CD4-positive, alpha-beta T cell treated with Interleukin-6 for 4 hours (primary cell): Measurements from ENCODE around the gene ZNF507.

Source experiments
- DNase-seq: peaks from one replicate; pipeline ENCODE4 v3.0.0-alpha.2; 2020; ENCODE audit warnings: mixed read lengths

ZNF507 gene

GRCh38 chr19:32339988-32340874, 5.2 kb upstream of the ZNF507 start:
- peak; percentile 58 for DNase-seq

GRCh38 chr19:32342695-32343094, 2.7 kb upstream of the ZNF507 start:
- no peak for DNase-seq

- no peak for DNase-seq
Observed at GRCh38 chr19:32343550-32344262, 1.7 kb upstream of the ZNF507 start.

- no peak for DNase-seq
Observed at GRCh38 chr19:32346901-32347300, 1.5 kb downstream of the ZNF507 start.

- no peak for DNase-seq
Observed at GRCh38 chr19:32347573-32347972, 2.2 kb downstream of the ZNF507 start.

- no peak for DNase-seq
Observed at GRCh38 chr19:32349051-32349450, 3.6 kb downstream of the ZNF507 start.

GRCh38 chr19:32349724-32350470, 4.5 kb downstream of the ZNF507 start:
- no peak for DNase-seq

GRCh38 chr19:32350471-32350865, 5.1 kb downstream of the ZNF507 start:
- DNase-seq = no peak

- no peak for DNase-seq
Observed at GRCh38 chr19:32350987-32351348, 5.6 kb downstream of the ZNF507 start.

- DNase-seq = no peak
Observed at GRCh38 chr19:32352241-32352630, 6.8 kb downstream of the ZNF507 start.

- DNase-seq = no peak
Observed at GRCh38 chr19:32354345-32354744, 8.9 kb downstream of the ZNF507 start.

GRCh38 chr19:32355309-32355708, 9.9 kb downstream of the ZNF507 start:
- no peak for DNase-seq

- DNase-seq = no peak
Observed at GRCh38 chr19:32357720-32358119, 12.3 kb downstream of the ZNF507 start.

GRCh38 chr19:32358321-32358720, 12.9 kb downstream of the ZNF507 start:
- no peak for DNase-seq

- DNase-seq = no peak
Observed at GRCh38 chr19:32359581-32359980, 14.2 kb downstream of the ZNF507 start.

- DNase-seq = no peak
Observed at GRCh38 chr19:32361574-32362317, 16.3 kb downstream of the ZNF507 start.

- DNase-seq = no peak
Observed at GRCh38 chr19:32362318-32362691, 16.9 kb downstream of the ZNF507 start.

- DNase-seq = no peak
Observed at GRCh38 chr19:32363175-32363574, 17.8 kb downstream of the ZNF507 start.

GRCh38 chr19:32363632-32364031, 18.2 kb downstream of the ZNF507 start:
- no peak for DNase-seq

GRCh38 chr19:32364040-32364439, 18.6 kb downstream of the ZNF507 start:
- no peak for DNase-seq

- DNase-seq = no peak
Observed at GRCh38 chr19:32367063-32367462, 21.7 kb downstream of the ZNF507 start.

- no peak for DNase-seq
Observed at GRCh38 chr19:32367948-32368536, 22.6 kb downstream of the ZNF507 start.
